Glutamatergic neuron (in vitro differentiated cells): Measurements from ENCODE around the gene SPHKAP. TPM values are rescaled to one million over a fixed set of nuclear protein-coding genes. Genes with fewer than 3 reads are reported as not detected.

ENCODE experiments used
- DNase-seq: peaks from one replicate; pipeline ENCODE4 v3.0.0; 2022
- H3K27ac Mint-ChIP-seq: one replicate; pipeline ENCODE4 v1.8.0; 2020; ENCODE audit warnings: mild to moderate bottlenecking, mixed read lengths, inconsistent platforms; ENCODE audit not compliant: unreplicated experiment
- H3K27me3 Mint-ChIP-seq: one replicate; pipeline ENCODE4 v1.8.0; 2020; ENCODE audit warnings: mild to moderate bottlenecking, moderate library complexity, mixed read lengths, inconsistent platforms; ENCODE audit not compliant: unreplicated experiment
- H3K36me3 Mint-ChIP-seq: one replicate; pipeline ENCODE4 v1.8.0; 2020; ENCODE audit warnings: mild to moderate bottlenecking, mixed read lengths, inconsistent platforms; ENCODE audit not compliant: unreplicated experiment
- H3K4me1 Mint-ChIP-seq: one replicate; pipeline ENCODE4 v1.8.0; 2020; ENCODE audit warnings: mild to moderate bottlenecking, low read depth, mixed read lengths, inconsistent platforms; ENCODE audit not compliant: unreplicated experiment
- H3K4me3 Mint-ChIP-seq: one replicate; pipeline ENCODE4 v1.8.0; 2020; ENCODE audit warnings: mild to moderate bottlenecking, mixed read lengths, inconsistent platforms; ENCODE audit not compliant: unreplicated experiment
- H3K9me3 Mint-ChIP-seq: one replicate; pipeline ENCODE4 v1.8.0; 2020; ENCODE audit warnings: mild to moderate bottlenecking, moderate library complexity, mixed read lengths, inconsistent platforms; ENCODE audit not compliant: unreplicated experiment
- total RNA-seq: library from RNA; stranded (reverse); fragmentation: NEBNext Ultra II Directional; extraction: Animal tissue kit (Norgen Biotek cat#: 25700); gene quantifications from one replicate; pipeline ENCODE4 v1.2.1, GENCODE V29; 2021; ENCODE audit not compliant: unreplicated experiment
- TF ChIP-seq, protein P1 (sequence below): fragments of 200-600 bp; sonication (generic); IDR thresholded peaks from one replicate; pipeline ENCODE4 v1.5.0; 2021; ENCODE audit not compliant: partially characterized antibody, unreplicated experiment

The SPHKAP gene
- total RNA-seq, 1 donor from 2014 or later: 0.71 TPM

DNA sequence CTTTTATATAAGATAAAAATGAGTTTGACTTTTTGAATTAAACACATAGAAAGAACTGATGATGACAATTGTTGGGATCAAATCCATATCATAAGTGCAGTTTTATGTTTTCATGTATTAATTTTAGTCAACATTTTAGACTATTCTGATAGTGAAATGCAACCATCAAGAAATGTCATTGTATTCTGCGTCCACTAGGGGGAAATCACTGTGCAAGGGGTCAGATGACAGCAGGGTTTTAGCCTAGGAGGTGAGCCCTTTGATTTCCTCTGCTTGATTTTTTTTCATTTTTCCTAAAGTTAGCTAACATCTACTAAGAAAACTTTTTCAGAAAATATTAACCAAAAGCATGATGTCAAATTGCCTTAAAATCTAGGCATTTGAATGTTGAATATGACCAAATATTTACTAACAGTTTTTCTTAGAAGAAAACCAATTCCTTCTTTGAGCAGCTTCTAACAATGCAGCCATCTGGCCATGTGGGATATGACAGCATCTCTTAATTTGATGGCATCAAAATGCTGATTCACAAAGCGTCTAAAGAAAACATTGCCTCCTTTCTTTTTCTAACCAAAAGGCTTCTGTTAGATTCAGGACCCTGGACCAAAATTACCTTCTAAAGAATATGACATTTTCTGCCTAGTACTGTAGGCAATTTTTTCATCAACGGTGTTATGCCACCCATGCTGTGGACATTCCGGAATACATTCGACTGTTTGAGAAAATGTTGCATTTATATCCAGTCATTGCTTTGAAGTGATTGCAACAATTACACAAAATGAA lies 141.5 kb downstream of the SPHKAP start:
- H3K4me1 Mint-ChIP-seq: peaks cover 12% of the 10 kb centered on the region
- H3K27ac Mint-ChIP-seq: peak overlapping the region; percentile 88
- no peaks in the 10 kb centered on the region for H3K36me3 Mint-ChIP-seq
- TF ChIP-seq, protein P1, sequence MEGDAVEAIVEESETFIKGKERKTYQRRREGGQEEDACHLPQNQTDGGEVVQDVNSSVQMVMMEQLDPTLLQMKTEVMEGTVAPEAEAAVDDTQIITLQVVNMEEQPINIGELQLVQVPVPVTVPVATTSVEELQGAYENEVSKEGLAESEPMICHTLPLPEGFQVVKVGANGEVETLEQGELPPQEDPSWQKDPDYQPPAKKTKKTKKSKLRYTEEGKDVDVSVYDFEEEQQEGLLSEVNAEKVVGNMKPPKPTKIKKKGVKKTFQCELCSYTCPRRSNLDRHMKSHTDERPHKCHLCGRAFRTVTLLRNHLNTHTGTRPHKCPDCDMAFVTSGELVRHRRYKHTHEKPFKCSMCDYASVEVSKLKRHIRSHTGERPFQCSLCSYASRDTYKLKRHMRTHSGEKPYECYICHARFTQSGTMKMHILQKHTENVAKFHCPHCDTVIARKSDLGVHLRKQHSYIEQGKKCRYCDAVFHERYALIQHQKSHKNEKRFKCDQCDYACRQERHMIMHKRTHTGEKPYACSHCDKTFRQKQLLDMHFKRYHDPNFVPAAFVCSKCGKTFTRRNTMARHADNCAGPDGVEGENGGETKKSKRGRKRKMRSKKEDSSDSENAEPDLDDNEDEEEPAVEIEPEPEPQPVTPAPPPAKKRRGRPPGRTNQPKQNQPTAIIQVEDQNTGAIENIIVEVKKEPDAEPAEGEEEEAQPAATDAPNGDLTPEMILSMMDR: peak; percentile 95
- H3K4me3 Mint-ChIP-seq: no peak overlapping the region
- no peak for DNase-seq
- peaks cover 5% of the 10 kb centered on the region for H3K9me3 Mint-ChIP-seq
- H3K27me3 Mint-ChIP-seq: peaks cover 3% of the 10 kb centered on the region

DNA sequence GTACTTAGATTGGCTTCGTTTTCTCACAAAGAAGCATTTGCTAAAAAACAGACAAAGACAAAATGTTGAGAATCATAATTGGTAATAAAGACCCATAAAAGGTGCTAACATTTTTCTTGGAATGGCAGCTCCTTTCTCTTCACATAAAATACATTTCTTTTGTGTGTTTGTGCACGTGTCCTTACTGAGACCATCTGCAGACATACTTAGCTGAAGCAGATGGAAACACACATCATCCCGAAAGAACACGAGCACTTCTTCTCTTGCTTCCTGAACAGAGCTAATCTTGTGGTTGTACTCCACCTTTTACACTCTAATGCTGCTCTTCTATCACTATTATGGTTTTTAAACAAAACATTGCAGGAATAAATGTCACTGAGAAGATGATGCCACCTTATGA lies 142.5 kb downstream of the SPHKAP start:
- no peak for DNase-seq
- H3K36me3 Mint-ChIP-seq: no peaks in the 10 kb centered on the region
- peaks cover 5% of the 10 kb centered on the region for H3K9me3 Mint-ChIP-seq
- TF ChIP-seq, protein P1: no peak
- peaks cover 12% of the 10 kb centered on the region for H3K4me1 Mint-ChIP-seq
- peaks cover 3% of the 10 kb centered on the region for H3K27me3 Mint-ChIP-seq
- peak overlapping the region; percentile 88 for H3K27ac Mint-ChIP-seq
- no peak overlapping the region for H3K4me3 Mint-ChIP-seq

DNA sequence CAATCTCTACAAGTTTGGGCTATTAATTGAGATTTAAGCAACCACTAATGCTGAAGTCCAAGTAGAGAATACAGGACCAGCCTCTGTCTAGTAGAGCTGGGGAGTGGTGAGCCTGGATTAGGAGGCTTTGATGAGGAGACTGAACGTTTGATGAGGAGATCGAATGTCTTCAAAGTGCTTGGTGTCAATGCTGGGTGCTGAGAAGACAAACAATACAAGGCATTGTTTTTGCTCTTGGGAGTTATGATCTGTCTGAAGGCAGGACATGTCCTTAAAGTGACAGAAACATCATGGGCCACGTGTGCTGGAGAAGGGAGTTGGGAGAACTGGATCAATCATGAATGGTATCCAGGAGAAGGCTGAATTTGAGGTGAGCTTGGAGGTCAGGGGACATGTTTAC lies 143.6 kb downstream of the SPHKAP start:
- Mint-ChIP-seq H3K4me3 (no peak overlapping the region), H3K9me3 (peaks cover 7% of the 10 kb centered on the region), H3K36me3 (no peaks in the 10 kb centered on the region), H3K27me3 (peaks cover 3% of the 10 kb centered on the region), H3K27ac (peak overlapping the region; percentile 88), H3K4me1 (peaks cover 12% of the 10 kb centered on the region)
- no peak for DNase-seq
- TF ChIP-seq, protein P1: no peak

DNA sequence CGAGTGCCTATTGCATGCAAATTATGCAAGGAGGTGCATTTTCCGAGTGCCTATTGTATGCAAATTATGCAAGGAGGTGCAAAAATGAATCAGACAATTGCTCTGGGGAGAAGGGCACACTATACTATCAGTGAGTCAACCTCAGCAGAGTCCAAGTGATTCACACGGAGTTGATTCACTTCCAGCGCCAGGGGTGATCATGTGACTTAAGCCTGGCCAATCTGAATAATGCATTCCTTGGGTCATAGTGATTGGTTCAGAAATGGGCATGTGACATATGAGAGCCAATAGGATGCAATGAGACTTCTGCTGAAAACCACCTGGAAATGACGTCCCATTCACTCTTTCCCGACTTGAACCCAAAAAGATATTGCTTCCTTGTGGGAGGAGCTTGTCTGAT lies 157.9 kb downstream of the SPHKAP start:
- Mint-ChIP-seq H3K27me3 (peaks cover 2% of the 10 kb centered on the region), H3K36me3 (no peaks in the 10 kb centered on the region)
- TF ChIP-seq, protein P1: no peak

DNA sequence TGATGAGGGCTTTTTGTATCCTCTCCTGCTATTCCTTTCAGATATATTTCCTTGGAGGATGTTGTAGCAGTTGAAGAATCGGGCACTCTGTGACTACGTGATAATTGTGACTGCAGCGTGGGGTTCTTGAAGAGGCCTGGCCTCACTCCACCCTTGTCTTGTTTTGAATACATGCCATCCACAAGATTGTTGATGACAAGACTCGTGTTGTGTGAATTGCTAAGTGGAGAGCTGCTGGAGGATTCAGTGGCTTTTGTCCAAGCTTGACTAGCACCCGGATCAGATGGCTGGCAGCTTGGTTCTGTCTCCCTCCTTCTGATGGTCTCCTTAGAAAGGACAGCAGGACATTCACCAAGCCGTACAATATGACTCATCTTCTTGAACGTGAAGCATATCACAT lies 163.2 kb downstream of the SPHKAP start:
- no peak overlapping the region for H3K4me3 Mint-ChIP-seq
- H3K9me3 Mint-ChIP-seq: peaks cover 1% of the 10 kb centered on the region
- peaks cover 4% of the 10 kb centered on the region for H3K36me3 Mint-ChIP-seq
- no peaks in the 10 kb centered on the region for H3K27me3 Mint-ChIP-seq
- TF ChIP-seq, protein P1: no peak
- DNase-seq: no peak
- no peaks in the 10 kb centered on the region for H3K4me1 Mint-ChIP-seq
- H3K27ac Mint-ChIP-seq: no peak overlapping the region

More for the DNA sequence above, 157.9 kb downstream of the SPHKAP start:
- H3K4me3 Mint-ChIP-seq: no peak overlapping the region
- no peaks in the 10 kb centered on the region for H3K4me1 Mint-ChIP-seq
- DNase-seq: no peak
- H3K9me3 Mint-ChIP-seq: peaks cover 3% of the 10 kb centered on the region
- H3K27ac Mint-ChIP-seq: no peak overlapping the region
